ENCODE measurements around the gene COG7. TPM values are rescaled to one million over a fixed set of nuclear protein-coding genes. Genes with fewer than 3 reads are reported as not detected.

The COG7 gene
- total RNA-seq, 1 donor from 2014 or later = 12.5 TPM

GRCh38 chr16:23359092-23359760 lies 93.8 kb downstream of the COG7 start:
- H3K36me3 ChIP-seq (ENCODE audit: control insufficient read depth in 3 of 3, insufficient read depth in 3 of 3, low read length in 3 of 3) = no peaks in the 10 kb centered on the region
- H3K9me3 ChIP-seq (ENCODE audit: control insufficient read depth in 3 of 3, low read length in 3 of 3) = no peaks in the 10 kb centered on the region
- H3K27me3 ChIP-seq (ENCODE audit: control insufficient read depth in 3 of 3, insufficient read depth in 3 of 3, low read length in 3 of 3) = no peaks in the 10 kb centered on the region
- H3K9ac ChIP-seq (ENCODE audit: low read depth in 1 of 3, low read length in 3 of 3) = no peak overlapping the region
- H3K4me3 ChIP-seq (ENCODE audit: low read length in 3 of 3) = no peak overlapping the region
- peaks cover 0 to 3% (median 3%) of the 10 kb centered on the region in 3 donors for H3K4me1 ChIP-seq (ENCODE audit: control insufficient read depth in 3 of 3, insufficient read depth in 3 of 3, low read length in 3 of 3)
- no peak overlapping the region for H3K27ac ChIP-seq (ENCODE audit: low read depth, low read length)

GRCh38 chr16:23357761-23358290 lies 95.2 kb downstream of the COG7 start:
- H3K4me1 ChIP-seq (ENCODE audit: control insufficient read depth in 3 of 3, insufficient read depth in 3 of 3, low read length in 3 of 3) = peaks cover 0 to 3% (median 3%) of the 10 kb centered on the region in 3 donors
- no peaks in the 10 kb centered on the region for H3K9me3 ChIP-seq (ENCODE audit: control insufficient read depth in 3 of 3, low read length in 3 of 3)
- H3K27me3 ChIP-seq (ENCODE audit: control insufficient read depth in 3 of 3, insufficient read depth in 3 of 3, low read length in 3 of 3) = no peaks in the 10 kb centered on the region
- H3K27ac ChIP-seq (ENCODE audit: low read depth, low read length) = no peak overlapping the region
- H3K9ac ChIP-seq (ENCODE audit: low read depth in 1 of 3, low read length in 3 of 3) = no peak overlapping the region
- H3K36me3 ChIP-seq (ENCODE audit: control insufficient read depth in 3 of 3, insufficient read depth in 3 of 3, low read length in 3 of 3) = no peaks in the 10 kb centered on the region
- no peak overlapping the region for H3K4me3 ChIP-seq (ENCODE audit: low read length in 3 of 3)

GRCh38 chr16:23356941-23357340 lies 96.0 kb downstream of the COG7 start:
- no peaks in the 10 kb centered on the region for H3K9me3 ChIP-seq (ENCODE audit: control insufficient read depth in 3 of 3, low read length in 3 of 3)
- no peak overlapping the region for H3K27ac ChIP-seq (ENCODE audit: low read depth, low read length)
- no peaks in the 10 kb centered on the region for H3K27me3 ChIP-seq (ENCODE audit: control insufficient read depth in 3 of 3, insufficient read depth in 3 of 3, low read length in 3 of 3)
- H3K36me3 ChIP-seq (ENCODE audit: control insufficient read depth in 3 of 3, insufficient read depth in 3 of 3, low read length in 3 of 3) = no peaks in the 10 kb centered on the region
- H3K9ac ChIP-seq (ENCODE audit: low read depth in 1 of 3, low read length in 3 of 3) = no peak overlapping the region
- H3K4me3 ChIP-seq (ENCODE audit: low read length in 3 of 3) = no peak overlapping the region
- H3K4me1 ChIP-seq (ENCODE audit: control insufficient read depth in 3 of 3, insufficient read depth in 3 of 3, low read length in 3 of 3) = no peaks in the 10 kb centered on the region

GRCh38 chr16:23355106-23355670 lies 97.8 kb downstream of the COG7 start:
- Histone ChIP-seq H3K27me3 (ENCODE audit: control insufficient read depth in 3 of 3, insufficient read depth in 3 of 3, low read length in 3 of 3) (peaks cover 0 to 3% (median 0%) of the 10 kb centered on the region in 3 donors), H3K9me3 (ENCODE audit: control insufficient read depth in 3 of 3, low read length in 3 of 3) (no peaks in the 10 kb centered on the region), H3K36me3 (ENCODE audit: control insufficient read depth in 3 of 3, insufficient read depth in 3 of 3, low read length in 3 of 3) (no peaks in the 10 kb centered on the region), H3K9ac (ENCODE audit: low read depth in 1 of 3, low read length in 3 of 3) (no peak overlapping the region), H3K27ac (ENCODE audit: low read depth, low read length) (no peak overlapping the region), H3K4me3 (ENCODE audit: low read length in 3 of 3) (no peak overlapping the region), H3K4me1 (ENCODE audit: control insufficient read depth in 3 of 3, insufficient read depth in 3 of 3, low read length in 3 of 3) (no peaks in the 10 kb centered on the region)

GRCh38 chr16:23354246-23354645 lies 98.7 kb downstream of the COG7 start:
- Histone ChIP-seq H3K4me3 (ENCODE audit: low read length in 3 of 3) (no peak overlapping the region), H3K4me1 (ENCODE audit: control insufficient read depth in 3 of 3, insufficient read depth in 3 of 3, low read length in 3 of 3) (no peaks in the 10 kb centered on the region), H3K27me3 (ENCODE audit: control insufficient read depth in 3 of 3, insufficient read depth in 3 of 3, low read length in 3 of 3) (peaks cover 0 to 3% (median 0%) of the 10 kb centered on the region in 3 donors), H3K9me3 (ENCODE audit: control insufficient read depth in 3 of 3, low read length in 3 of 3) (no peaks in the 10 kb centered on the region), H3K9ac (ENCODE audit: low read depth in 1 of 3, low read length in 3 of 3) (no peak overlapping the region), H3K36me3 (ENCODE audit: control insufficient read depth in 3 of 3, insufficient read depth in 3 of 3, low read length in 3 of 3) (no peaks in the 10 kb centered on the region), H3K27ac (ENCODE audit: low read depth, low read length) (no peak overlapping the region)

- no peak overlapping the region for H3K9ac ChIP-seq (ENCODE audit: low read depth in 1 of 3, low read length in 3 of 3)
- peaks cover 0 to 6% (median 0%) of the 10 kb centered on the region in 3 donors for H3K27me3 ChIP-seq (ENCODE audit: control insufficient read depth in 3 of 3, insufficient read depth in 3 of 3, low read length in 3 of 3)
- H3K36me3 ChIP-seq (ENCODE audit: control insufficient read depth in 3 of 3, insufficient read depth in 3 of 3, low read length in 3 of 3) = no peaks in the 10 kb centered on the region
- H3K9me3 ChIP-seq (ENCODE audit: control insufficient read depth in 3 of 3, low read length in 3 of 3) = no peaks in the 10 kb centered on the region
- no peak overlapping the region for H3K27ac ChIP-seq (ENCODE audit: low read depth, low read length)
- H3K4me1 ChIP-seq (ENCODE audit: control insufficient read depth in 3 of 3, insufficient read depth in 3 of 3, low read length in 3 of 3) = no peaks in the 10 kb centered on the region
- no peak overlapping the region for H3K4me3 ChIP-seq (ENCODE audit: low read length in 3 of 3)
Measured at GRCh38 chr16:23353440-23353839, 99.5 kb downstream of the COG7 start.

- no peaks in the 10 kb centered on the region for H3K9me3 ChIP-seq (ENCODE audit: control insufficient read depth in 3 of 3, low read length in 3 of 3)
- no peak overlapping the region for H3K27ac ChIP-seq (ENCODE audit: low read depth, low read length)
- no peaks in the 10 kb centered on the region for H3K4me1 ChIP-seq (ENCODE audit: control insufficient read depth in 3 of 3, insufficient read depth in 3 of 3, low read length in 3 of 3)
- no peak overlapping the region for H3K9ac ChIP-seq (ENCODE audit: low read depth in 1 of 3, low read length in 3 of 3)
- H3K36me3 ChIP-seq (ENCODE audit: control insufficient read depth in 3 of 3, insufficient read depth in 3 of 3, low read length in 3 of 3) = no peaks in the 10 kb centered on the region
- peaks cover 0 to 6% (median 0%) of the 10 kb centered on the region in 3 donors for H3K27me3 ChIP-seq (ENCODE audit: control insufficient read depth in 3 of 3, insufficient read depth in 3 of 3, low read length in 3 of 3)
- no peak overlapping the region for H3K4me3 ChIP-seq (ENCODE audit: low read length in 3 of 3)
Measured at GRCh38 chr16:23351360-23351759, 101.6 kb downstream of the COG7 start.

GRCh38 chr16:23348579-23349469 lies 104.2 kb downstream of the COG7 start:
- Histone ChIP-seq H3K27me3 (ENCODE audit: control insufficient read depth in 3 of 3, insufficient read depth in 3 of 3, low read length in 3 of 3) (peaks cover 0 to 6% (median 0%) of the 10 kb centered on the region in 3 donors), H3K9me3 (ENCODE audit: control insufficient read depth in 3 of 3, low read length in 3 of 3) (no peaks in the 10 kb centered on the region), H3K4me3 (ENCODE audit: low read length in 3 of 3) (no peak overlapping the region), H3K36me3 (ENCODE audit: control insufficient read depth in 3 of 3, insufficient read depth in 3 of 3, low read length in 3 of 3) (no peaks in the 10 kb centered on the region), H3K4me1 (ENCODE audit: control insufficient read depth in 3 of 3, insufficient read depth in 3 of 3, low read length in 3 of 3) (no peaks in the 10 kb centered on the region), H3K27ac (ENCODE audit: low read depth, low read length) (no peak overlapping the region), H3K9ac (ENCODE audit: low read depth in 1 of 3, low read length in 3 of 3) (no peak overlapping the region)

GRCh38 chr16:23345237-23345636 lies 107.8 kb downstream of the COG7 start:
- Histone ChIP-seq H3K4me3 (ENCODE audit: low read length in 3 of 3) (no peak overlapping the region), H3K4me1 (ENCODE audit: control insufficient read depth in 3 of 3, insufficient read depth in 3 of 3, low read length in 3 of 3) (no peaks in the 10 kb centered on the region), H3K36me3 (ENCODE audit: control insufficient read depth in 3 of 3, insufficient read depth in 3 of 3, low read length in 3 of 3) (no peaks in the 10 kb centered on the region), H3K9ac (ENCODE audit: low read depth in 1 of 3, low read length in 3 of 3) (no peak overlapping the region), H3K9me3 (ENCODE audit: control insufficient read depth in 3 of 3, low read length in 3 of 3) (no peaks in the 10 kb centered on the region), H3K27ac (ENCODE audit: low read depth, low read length) (no peak overlapping the region), H3K27me3 (ENCODE audit: control insufficient read depth in 3 of 3, insufficient read depth in 3 of 3, low read length in 3 of 3) (peaks cover 0 to 4% (median 0%) of the 10 kb centered on the region in 3 donors)
